Activated naive CD8-positive, alpha-beta T cell (primary cell): ENCODE measurements around the gene FKBP14.

Experiments used
- H3K27ac Mint-ChIP-seq: one replicate; pipeline ENCODE4 v1.8.0; 2021; ENCODE audit warnings: mixed read lengths
- H3K27me3 Mint-ChIP-seq: one replicate; pipeline ENCODE4 v1.8.0; 2021; ENCODE audit warnings: mixed read lengths
- H3K36me3 Mint-ChIP-seq: one replicate; pipeline ENCODE4 v1.8.0; 2021; ENCODE audit warnings: mixed read lengths
- H3K4me1 Mint-ChIP-seq: one replicate; pipeline ENCODE4 v1.8.0; 2021; ENCODE audit warnings: low read depth, mixed read lengths
- H3K4me3 Mint-ChIP-seq: one replicate; pipeline ENCODE4 v1.8.0; 2021; ENCODE audit warnings: mild to moderate bottlenecking, mixed read lengths
- H3K9me3 Mint-ChIP-seq: one replicate; pipeline ENCODE4 v1.8.0; 2021; ENCODE audit warnings: low read depth, mixed read lengths

Gene FKBP14

DNA sequence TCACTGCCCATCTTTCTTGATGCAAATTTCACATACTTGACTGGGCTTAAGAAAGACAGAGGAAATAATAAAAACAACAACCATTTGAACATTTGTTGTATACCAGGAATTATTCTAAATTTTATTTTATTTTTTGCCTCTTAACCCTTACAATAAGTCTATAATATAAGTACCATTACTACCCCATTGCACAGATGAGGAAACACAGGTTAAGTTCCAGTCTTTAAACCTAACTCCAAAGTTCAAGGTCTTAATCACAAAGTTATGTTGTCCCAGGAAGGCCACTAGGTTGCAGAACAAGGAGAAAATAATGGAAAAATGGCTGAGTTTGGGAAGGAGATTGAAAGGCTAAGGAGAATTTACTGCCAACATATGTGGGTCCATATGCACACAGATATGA is 3.5 kb downstream of the FKBP14 start:
- no peaks in the 10 kb centered on the region for H3K27me3 Mint-ChIP-seq
- H3K9me3 Mint-ChIP-seq: no peaks in the 10 kb centered on the region
- no peak overlapping the region for H3K27ac Mint-ChIP-seq
- H3K4me3 Mint-ChIP-seq: peak overlapping the region; percentile 30
- H3K36me3 Mint-ChIP-seq: peaks cover 3% of the 10 kb centered on the region
- peaks cover 39% of the 10 kb centered on the region for H3K4me1 Mint-ChIP-seq

DNA sequence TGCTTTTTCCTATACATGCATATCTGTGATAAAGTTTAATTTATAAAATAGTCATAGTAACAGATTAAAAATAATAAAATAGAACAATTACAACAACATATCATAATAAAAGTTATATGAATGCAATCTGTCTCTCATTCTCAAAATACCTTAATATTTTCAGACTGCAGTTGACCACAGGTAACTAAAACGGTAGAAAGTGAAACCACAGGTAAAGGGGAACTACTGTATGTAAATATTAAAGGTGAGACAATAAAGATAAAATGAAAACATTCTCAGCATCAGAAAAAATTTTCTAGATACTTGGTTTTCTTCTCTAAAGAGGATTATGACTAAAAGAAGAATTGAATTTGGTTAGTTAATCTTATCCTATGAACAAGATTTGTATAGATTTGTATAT is 6.0 kb downstream of the FKBP14 start:
- no peak overlapping the region for H3K27ac Mint-ChIP-seq

DNA sequence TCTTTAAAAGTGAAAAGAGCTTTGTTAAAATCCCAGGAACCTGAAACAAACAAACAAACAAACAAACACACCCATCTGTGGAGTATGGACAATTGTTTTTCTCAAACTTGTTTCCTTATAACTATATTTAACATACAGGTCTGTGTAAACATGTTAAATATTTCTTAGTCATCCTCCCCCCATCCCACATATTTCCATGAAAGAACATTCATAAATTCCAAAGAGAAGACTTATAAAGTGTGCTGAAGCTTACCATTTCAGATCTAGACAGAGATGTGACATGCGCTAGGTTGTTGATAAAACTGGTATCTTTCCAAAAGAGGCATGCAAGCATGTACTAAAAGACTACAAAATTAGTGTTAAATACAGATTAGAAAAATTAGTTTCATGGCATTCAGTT is 6.5 kb downstream of the FKBP14 start:
- no peak overlapping the region for H3K4me3 Mint-ChIP-seq
- H3K4me1 Mint-ChIP-seq: peaks cover 22% of the 10 kb centered on the region
- no peaks in the 10 kb centered on the region for H3K9me3 Mint-ChIP-seq
- H3K27ac Mint-ChIP-seq: no peak overlapping the region
- H3K36me3 Mint-ChIP-seq: peaks cover 2% of the 10 kb centered on the region
- H3K27me3 Mint-ChIP-seq: no peaks in the 10 kb centered on the region

More for the DNA sequence above, 6.0 kb downstream of the FKBP14 start:
- Mint-ChIP-seq H3K4me1 (peaks cover 27% of the 10 kb centered on the region), H3K4me3 (no peak overlapping the region), H3K36me3 (peaks cover 5% of the 10 kb centered on the region), H3K9me3 (no peaks in the 10 kb centered on the region), H3K27me3 (no peaks in the 10 kb centered on the region)

DNA sequence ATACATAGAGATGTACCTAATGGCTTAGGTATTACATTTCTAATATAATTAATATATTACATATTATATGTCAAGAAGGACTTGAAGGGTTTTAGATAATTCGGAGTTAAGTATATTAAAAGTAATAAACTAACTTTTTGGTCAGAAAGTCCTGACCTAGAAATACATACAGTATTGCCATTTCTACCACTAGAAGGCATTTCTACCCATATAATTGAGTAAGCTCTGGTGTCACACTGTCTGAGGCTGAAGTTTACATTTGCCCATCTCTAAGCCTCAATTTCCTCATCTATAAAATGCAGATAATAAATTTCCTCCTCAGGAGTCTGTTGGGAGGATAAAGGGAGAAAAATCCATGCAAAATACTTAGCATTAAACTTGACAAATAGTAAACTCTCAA is 7.1 kb downstream of the FKBP14 start:
- no peak overlapping the region for H3K4me3 Mint-ChIP-seq
- H3K4me1 Mint-ChIP-seq: peaks cover 16% of the 10 kb centered on the region
- H3K27ac Mint-ChIP-seq: no peak overlapping the region
- peaks cover 5% of the 10 kb centered on the region for H3K36me3 Mint-ChIP-seq
- no peaks in the 10 kb centered on the region for H3K9me3 Mint-ChIP-seq
- no peaks in the 10 kb centered on the region for H3K27me3 Mint-ChIP-seq

DNA sequence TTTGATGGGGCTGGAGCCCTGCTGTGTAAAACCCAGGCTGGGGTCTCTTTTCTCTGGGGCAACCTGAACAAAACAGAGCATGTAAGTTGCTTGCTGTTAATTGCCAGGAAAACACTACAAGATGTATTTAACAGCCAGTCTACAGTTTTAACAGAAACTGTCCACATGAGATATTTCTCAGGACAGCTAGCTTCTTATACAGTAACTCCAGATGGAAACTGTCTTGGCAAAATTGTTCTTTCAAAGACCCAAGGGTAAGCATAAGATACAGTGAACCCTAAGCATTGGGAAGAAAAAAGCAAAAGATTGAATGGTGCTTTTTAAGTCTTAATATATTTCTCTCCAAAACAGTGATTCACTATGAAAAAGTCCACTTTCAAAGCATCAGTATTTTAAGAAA is 8.1 kb downstream of the FKBP14 start:
- Mint-ChIP-seq H3K9me3 (no peaks in the 10 kb centered on the region), H3K27me3 (no peaks in the 10 kb centered on the region), H3K36me3 (peaks cover 7% of the 10 kb centered on the region), H3K4me1 (peaks cover 10% of the 10 kb centered on the region), H3K27ac (no peak overlapping the region), H3K4me3 (no peak overlapping the region)

DNA sequence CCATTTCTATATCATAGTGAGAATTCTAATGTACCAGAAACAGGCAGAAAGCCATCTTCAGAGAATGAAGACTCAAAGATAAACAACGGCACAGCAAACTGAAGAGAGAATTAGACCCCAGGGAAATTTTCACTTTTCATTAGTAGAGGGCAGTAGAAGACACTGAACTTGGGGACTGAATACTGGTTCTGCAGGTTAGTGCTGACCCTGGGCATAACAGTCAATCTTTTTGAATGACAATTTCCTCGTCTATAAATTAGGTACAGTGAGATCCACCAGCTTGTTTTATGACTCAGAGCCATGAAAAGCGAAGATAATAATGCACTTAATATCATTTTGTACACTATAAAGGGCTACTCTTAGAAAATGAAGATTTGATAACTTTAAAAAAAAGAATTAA is 13.7 kb downstream of the FKBP14 start:
- peaks cover 7% of the 10 kb centered on the region for H3K36me3 Mint-ChIP-seq
- H3K27ac Mint-ChIP-seq: no peak overlapping the region
- H3K27me3 Mint-ChIP-seq: no peaks in the 10 kb centered on the region
- no peaks in the 10 kb centered on the region for H3K9me3 Mint-ChIP-seq
- H3K4me1 Mint-ChIP-seq: no peaks in the 10 kb centered on the region
- no peak overlapping the region for H3K4me3 Mint-ChIP-seq

DNA sequence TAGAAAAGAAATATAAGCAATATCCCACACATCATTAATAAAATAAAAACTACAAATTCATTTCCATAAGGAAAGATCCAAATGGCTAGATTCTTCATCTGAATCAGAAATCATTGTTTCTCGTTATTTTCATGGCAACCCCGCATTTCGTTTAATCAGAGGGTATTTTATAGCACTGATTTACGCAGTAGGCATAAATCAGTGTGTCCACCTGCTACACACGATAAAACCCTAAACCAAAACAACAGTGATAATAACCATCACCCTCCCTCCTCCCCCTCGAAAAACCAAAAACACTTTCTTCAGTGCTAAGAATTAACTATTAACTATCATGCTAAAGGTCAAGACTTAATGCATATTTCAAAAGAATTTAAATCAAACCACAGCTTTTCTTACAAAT is 16.5 kb downstream of the FKBP14 start:
- Mint-ChIP-seq H3K36me3 (peaks cover 5% of the 10 kb centered on the region), H3K9me3 (no peaks in the 10 kb centered on the region), H3K4me1 (no peaks in the 10 kb centered on the region), H3K4me3 (no peak overlapping the region), H3K27ac (no peak overlapping the region), H3K27me3 (peaks cover 2% of the 10 kb centered on the region)

DNA sequence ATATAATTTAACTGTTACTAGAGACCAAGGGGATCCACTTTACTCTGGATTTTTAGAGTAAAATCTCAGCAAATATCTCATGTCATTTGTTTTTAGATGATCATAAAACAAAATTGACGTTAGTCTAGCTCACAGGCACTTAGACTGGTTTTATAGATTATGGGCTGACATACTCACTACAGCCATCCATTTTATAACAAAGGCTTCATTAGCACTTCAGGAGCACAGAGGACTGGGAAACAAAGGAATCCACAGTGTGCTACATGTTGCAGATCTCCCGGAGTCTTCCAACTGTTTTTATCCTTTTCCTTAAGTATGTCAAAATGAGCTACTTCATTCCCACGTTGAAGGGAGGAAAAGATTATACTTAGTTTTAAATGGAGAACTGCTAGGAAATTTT is 21.0 kb downstream of the FKBP14 start:
- Mint-ChIP-seq H3K9me3 (no peaks in the 10 kb centered on the region), H3K36me3 (no peaks in the 10 kb centered on the region), H3K27ac (no peak overlapping the region), H3K27me3 (peaks cover 4% of the 10 kb centered on the region), H3K4me3 (no peak overlapping the region), H3K4me1 (no peaks in the 10 kb centered on the region)

DNA sequence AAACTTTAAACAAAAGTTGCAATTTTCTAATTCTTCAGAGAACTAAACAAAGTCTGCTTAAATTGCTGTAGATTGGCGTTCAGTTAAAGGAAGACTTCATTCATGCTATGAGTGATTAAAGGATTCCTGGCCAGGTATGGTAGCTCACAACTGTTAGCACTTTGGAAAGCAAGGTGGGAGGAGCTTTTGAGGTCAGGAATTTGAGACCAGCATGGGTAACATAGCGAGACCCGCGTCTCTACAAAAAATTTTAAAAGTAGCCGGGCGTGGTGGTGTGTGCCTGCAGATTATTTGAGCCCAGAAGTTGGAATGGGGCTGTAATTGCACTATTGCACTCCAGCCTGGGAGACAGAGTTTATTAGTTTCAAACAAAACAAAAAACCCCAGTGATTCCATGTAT is 23.4 kb downstream of the FKBP14 start:
- Mint-ChIP-seq H3K27me3 (peaks cover 9% of the 10 kb centered on the region), H3K4me3 (no peak overlapping the region), H3K4me1 (no peaks in the 10 kb centered on the region), H3K36me3 (no peaks in the 10 kb centered on the region), H3K9me3 (no peaks in the 10 kb centered on the region), H3K27ac (no peak overlapping the region)

DNA sequence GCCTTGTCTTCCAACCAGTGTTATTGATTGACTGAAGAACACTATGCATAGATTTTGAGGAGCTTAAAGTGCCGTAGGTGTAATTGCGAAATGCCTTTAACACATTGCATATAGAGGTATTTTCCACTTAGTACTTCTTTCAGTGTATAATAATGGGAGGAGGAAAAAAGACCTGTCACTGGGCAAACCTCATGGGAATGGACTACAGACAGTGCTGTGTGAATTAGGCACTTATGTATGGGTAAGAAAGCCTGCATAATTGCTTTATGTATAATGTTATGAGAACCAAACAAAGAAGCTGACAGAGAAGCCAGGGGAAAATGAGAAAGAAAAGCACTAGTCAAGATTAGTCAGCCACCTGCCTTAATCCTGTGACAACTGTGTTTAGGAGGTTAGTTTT is 24.5 kb downstream of the FKBP14 start:
- H3K36me3 Mint-ChIP-seq: no peaks in the 10 kb centered on the region
- H3K27me3 Mint-ChIP-seq: peaks cover 9% of the 10 kb centered on the region
- no peak overlapping the region for H3K4me3 Mint-ChIP-seq
- H3K9me3 Mint-ChIP-seq: no peaks in the 10 kb centered on the region
- no peaks in the 10 kb centered on the region for H3K4me1 Mint-ChIP-seq
- H3K27ac Mint-ChIP-seq: no peak overlapping the region

DNA sequence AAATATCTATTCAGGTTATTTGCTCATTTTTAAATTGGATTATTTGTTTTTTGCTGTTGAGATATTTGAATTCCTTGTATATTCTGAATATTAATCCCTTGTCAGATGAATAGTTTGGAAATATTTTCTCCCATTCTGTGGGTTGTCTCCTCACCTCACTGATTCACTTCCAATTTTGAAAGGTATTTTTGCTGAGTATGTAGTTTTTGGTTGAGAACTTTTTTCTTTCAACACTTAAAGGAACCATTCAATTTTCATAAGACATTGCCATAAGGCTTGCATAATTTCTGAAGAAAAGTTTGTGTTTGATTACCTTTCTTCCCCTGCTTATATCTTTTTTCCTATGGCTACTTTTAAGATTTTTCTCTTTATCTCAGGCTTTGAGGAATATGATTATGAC is 28.0 kb downstream of the FKBP14 start:
- Mint-ChIP-seq H3K4me3 (no peak overlapping the region), H3K4me1 (no peaks in the 10 kb centered on the region), H3K27ac (no peak overlapping the region), H3K27me3 (peaks cover 8% of the 10 kb centered on the region), H3K9me3 (peaks cover 6% of the 10 kb centered on the region), H3K36me3 (no peaks in the 10 kb centered on the region)

DNA sequence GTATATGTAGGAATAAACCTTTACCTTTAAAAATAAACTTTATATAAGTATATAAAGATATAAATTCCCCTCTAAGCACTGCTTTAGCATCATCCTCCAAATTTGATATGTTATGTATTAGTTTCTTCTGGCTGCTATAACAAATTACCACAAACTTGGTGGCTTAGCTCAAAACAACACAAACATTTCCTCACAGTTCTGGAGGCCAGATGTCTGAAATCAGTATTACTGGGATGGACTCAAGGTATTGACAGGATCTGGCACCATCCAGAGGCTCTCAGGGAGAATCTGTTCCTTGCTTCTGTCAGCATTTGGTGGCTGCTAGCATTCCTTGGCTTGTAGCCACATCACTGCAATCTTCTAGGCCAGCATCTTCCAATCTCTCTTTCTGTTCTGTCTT is 30.2 kb downstream of the FKBP14 start:
- peaks cover 6% of the 10 kb centered on the region for H3K9me3 Mint-ChIP-seq
- peaks cover 4% of the 10 kb centered on the region for H3K36me3 Mint-ChIP-seq
- H3K4me1 Mint-ChIP-seq: no peaks in the 10 kb centered on the region
- peaks cover 9% of the 10 kb centered on the region for H3K27me3 Mint-ChIP-seq
- H3K4me3 Mint-ChIP-seq: no peak overlapping the region
- no peak overlapping the region for H3K27ac Mint-ChIP-seq

DNA sequence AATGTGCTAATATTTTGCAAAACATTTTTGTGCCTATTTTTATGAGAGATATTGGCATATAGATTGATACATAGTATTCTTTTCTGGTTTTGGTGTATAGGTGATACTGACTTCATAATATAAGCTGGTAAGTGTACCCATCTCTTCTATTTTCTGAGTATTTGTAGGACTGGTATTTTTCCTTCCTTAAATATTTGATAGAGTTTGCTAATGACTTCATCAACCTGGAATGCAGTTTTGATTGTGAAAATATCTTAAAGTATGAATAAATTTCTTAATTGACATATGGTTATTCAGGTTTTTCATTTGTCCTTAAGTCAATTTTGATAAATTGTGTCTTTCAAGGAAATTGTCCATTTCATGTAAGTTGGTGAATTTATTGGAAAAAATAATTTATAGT is 30.9 kb downstream of the FKBP14 start:
- peaks cover 4% of the 10 kb centered on the region for H3K36me3 Mint-ChIP-seq
- peaks cover 12% of the 10 kb centered on the region for H3K27me3 Mint-ChIP-seq
- peaks cover 6% of the 10 kb centered on the region for H3K9me3 Mint-ChIP-seq
- no peak overlapping the region for H3K27ac Mint-ChIP-seq
- H3K4me1 Mint-ChIP-seq: no peaks in the 10 kb centered on the region
- H3K4me3 Mint-ChIP-seq: no peak overlapping the region

DNA sequence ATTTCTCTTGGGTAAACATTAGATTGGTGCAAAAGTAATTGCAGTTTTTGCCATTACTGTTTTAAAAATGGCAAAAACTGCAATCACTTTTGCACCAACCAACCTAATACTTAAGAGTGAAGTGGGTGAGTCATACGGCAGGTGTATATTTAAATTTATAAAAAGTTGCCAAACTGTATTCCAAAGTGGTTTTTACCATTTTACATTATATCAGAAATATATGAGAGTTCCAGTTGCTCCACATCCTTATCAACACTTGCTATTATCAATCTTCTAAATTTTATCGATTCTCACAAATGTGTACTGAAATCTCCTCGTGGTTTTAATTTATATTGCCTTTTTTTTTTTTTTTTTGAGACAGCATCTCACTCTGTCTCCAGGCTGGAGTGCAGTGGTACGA is 33.4 kb downstream of the FKBP14 start:
- Mint-ChIP-seq H3K4me1 (peaks cover 9% of the 10 kb centered on the region), H3K4me3 (no peak overlapping the region), H3K27me3 (peaks cover 12% of the 10 kb centered on the region), H3K36me3 (peaks cover 4% of the 10 kb centered on the region), H3K27ac (no peak overlapping the region), H3K9me3 (peaks cover 6% of the 10 kb centered on the region)

DNA sequence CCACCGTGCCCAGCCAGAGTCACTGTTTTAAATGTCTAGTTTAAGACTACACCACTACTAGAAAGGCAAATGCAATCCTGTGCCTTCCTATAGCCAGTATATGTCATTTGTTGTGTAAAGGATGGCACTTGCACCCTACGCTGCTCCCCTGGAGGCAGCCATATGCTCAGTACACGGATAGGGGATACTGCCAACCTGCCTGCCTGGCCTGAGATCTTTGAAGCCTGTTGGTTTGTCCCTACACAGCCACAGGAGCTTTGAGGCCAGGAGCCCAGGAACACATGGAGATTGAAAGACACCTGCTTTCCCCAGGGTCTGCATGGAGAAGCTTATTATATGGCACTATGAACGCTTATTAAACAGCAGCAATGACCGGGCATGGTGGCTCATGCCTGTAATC is 34.6 kb downstream of the FKBP14 start:
- Mint-ChIP-seq H3K27me3 (peaks cover 14% of the 10 kb centered on the region), H3K4me1 (peaks cover 14% of the 10 kb centered on the region), H3K36me3 (peaks cover 4% of the 10 kb centered on the region), H3K27ac (no peak overlapping the region), H3K4me3 (no peak overlapping the region), H3K9me3 (peaks cover 6% of the 10 kb centered on the region)

DNA sequence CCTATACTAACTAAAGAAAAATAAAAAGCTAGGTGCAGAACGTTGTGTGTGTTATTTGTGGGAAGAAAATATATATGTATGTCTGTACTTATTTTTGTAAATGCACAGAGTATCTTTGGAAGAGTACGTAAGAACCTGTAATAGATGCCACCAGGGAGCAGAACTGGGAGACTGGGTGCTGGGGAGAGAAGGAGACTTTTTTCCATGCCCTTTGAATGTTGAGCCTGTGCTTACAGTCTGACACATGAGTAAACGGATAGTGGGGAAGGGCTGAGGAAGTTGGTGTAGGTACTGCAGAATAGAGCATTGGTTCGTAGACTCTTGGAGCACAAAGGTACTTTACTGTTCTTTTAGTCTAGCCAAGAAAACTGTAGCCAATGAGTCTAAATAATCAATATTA is 35.6 kb downstream of the FKBP14 start:
- H3K9me3 Mint-ChIP-seq: no peaks in the 10 kb centered on the region
- H3K36me3 Mint-ChIP-seq: peaks cover 4% of the 10 kb centered on the region
- peak overlapping the region; percentile 85 for H3K4me3 Mint-ChIP-seq
- peaks cover 15% of the 10 kb centered on the region for H3K4me1 Mint-ChIP-seq
- H3K27me3 Mint-ChIP-seq: peaks cover 14% of the 10 kb centered on the region
- H3K27ac Mint-ChIP-seq: no peak overlapping the region
